Activated T-cell treated with anti-CD3 and anti-CD28 coated beads, Interleukin-2, amount 50 U/mL, for 24 hours (primary cell): Measurements from ENCODE around the gene CYTH3.
A peak's percentile ranks its signal among the peaks of the same experiment; 100 is the strongest.

Experiments
- DNase-seq: peaks from one replicate; pipeline ENCODE4 v3.0.0-alpha.2; 2020
- H3K27ac Mint-ChIP-seq: 2 replicates; pipeline ENCODE4 v1.8.0; 2020; ENCODE audit warnings: mild to moderate bottlenecking, mixed read lengths
- H3K27me3 Mint-ChIP-seq: 2 replicates; pipeline ENCODE4 v1.8.0; 2020; ENCODE audit warnings: mixed read lengths
- H3K36me3 Mint-ChIP-seq: 2 replicates; pipeline ENCODE4 v1.8.0; 2020; ENCODE audit warnings: low read depth, mixed read lengths
- H3K4me1 Mint-ChIP-seq: 2 replicates; pipeline ENCODE4 v1.8.0; 2020; ENCODE audit warnings: low read depth, mixed read lengths
- H3K4me3 Mint-ChIP-seq: 2 replicates; pipeline ENCODE4 v1.8.0; 2020; ENCODE audit warnings: mild to moderate bottlenecking, moderate library complexity, mixed read lengths
- H3K9me3 Mint-ChIP-seq: 2 replicates; pipeline ENCODE4 v1.8.0; 2020; ENCODE audit warnings: mixed read lengths

Gene CYTH3

DNA sequence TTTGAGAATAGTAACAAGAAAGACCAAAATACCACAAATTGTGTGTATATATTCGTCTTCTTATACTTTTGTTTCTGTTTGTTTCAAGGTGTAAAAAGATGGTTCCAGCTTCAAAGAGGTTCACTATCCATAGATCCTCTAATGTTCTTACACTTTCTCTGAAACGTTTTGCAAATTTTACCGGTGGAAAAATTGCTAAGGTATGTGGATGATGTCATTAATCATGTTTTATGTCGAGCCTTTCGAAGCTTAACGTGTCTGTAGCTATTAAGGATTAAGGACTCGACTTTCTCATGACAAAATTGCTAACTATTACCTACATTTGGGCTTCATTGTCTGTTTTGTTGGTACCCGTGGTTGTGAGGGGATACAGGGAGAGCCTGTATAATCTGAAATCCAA, 128.4 kb downstream of the CYTH3 start:
- peak overlapping the region; percentile 26 for H3K27ac Mint-ChIP-seq
- no peaks in the 10 kb centered on the region for H3K9me3 Mint-ChIP-seq
- peaks cover 92% of the 10 kb centered on the region for H3K36me3 Mint-ChIP-seq
- no peak overlapping the region for H3K4me3 Mint-ChIP-seq
- DNase-seq: no peak
- no peaks in the 10 kb centered on the region for H3K4me1 Mint-ChIP-seq
- H3K27me3 Mint-ChIP-seq: no peaks in the 10 kb centered on the region

DNA sequence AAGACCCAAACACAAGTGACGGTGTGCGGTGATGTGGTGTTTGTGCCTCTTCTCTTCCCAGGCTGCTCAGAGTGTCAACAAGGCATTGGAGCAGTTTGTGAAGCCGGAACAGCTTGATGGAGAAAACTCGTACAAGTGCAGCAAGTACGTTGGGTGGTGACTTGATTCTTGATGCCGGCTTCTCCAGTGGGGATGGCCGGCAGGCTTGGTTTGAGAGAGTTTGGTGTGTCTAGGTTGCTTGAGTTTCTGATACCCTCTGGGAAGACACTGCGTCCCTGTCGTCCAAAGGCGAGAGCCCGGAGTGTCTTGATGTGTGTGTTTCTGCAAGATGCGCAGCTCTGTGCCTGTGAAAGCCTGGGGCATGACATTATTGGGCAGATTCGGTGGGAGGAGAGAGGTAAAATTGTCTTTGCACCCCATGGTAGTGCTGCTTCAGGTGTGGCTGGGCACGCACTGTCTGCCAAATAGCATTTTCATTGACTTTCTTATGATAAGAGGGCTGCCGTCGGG, 129.5 kb downstream of the CYTH3 start:
- DNase-seq: no peak
- no peaks in the 10 kb centered on the region for H3K4me1 Mint-ChIP-seq
- H3K4me3 Mint-ChIP-seq: no peak overlapping the region
- no peaks in the 10 kb centered on the region for H3K27me3 Mint-ChIP-seq
- H3K27ac Mint-ChIP-seq: no peak overlapping the region
- H3K36me3 Mint-ChIP-seq: peaks cover 89% of the 10 kb centered on the region
- H3K9me3 Mint-ChIP-seq: no peaks in the 10 kb centered on the region

DNA sequence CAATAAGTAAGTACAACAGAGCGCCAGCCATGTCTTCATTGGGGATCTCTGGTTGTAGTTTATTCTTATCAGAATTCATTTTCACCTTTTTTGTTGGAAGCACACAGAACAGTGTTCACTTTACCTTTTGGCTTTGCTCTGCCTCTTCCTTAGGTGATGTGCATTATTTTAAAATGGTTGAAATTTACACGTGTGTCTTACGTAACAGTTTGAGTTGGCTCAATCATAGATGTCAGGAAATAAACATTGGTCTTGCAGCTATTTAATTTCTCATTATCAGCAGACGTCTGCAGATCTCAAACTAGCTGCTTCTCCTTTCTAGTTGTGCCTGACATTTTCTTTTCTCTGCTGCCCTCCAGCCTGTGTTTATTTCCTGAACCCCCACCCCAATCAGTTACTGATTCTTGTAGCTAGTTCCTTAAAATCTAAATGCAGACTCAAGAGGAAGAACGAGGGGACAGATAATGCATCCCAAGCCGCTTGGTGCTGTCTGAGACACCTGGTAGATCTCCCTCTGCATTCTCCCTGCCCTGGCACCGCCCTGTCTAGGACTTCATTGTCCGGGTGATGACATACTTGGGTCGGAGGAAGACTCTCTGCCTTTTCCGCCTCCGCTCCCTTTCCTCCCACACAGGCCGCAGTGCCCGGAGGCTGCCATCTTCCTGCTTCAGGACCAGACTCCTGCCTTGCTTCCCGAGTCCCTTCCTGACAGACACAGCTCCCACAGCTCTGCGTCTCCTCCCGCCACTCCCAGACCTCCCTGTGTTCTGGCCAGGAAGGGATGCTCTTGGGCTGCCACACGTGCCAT, 133.0 kb downstream of the CYTH3 start:
- H3K4me1 Mint-ChIP-seq: no peaks in the 10 kb centered on the region
- peaks cover 75% of the 10 kb centered on the region for H3K36me3 Mint-ChIP-seq
- no peaks in the 10 kb centered on the region for H3K9me3 Mint-ChIP-seq
- H3K27ac Mint-ChIP-seq: peak overlapping the region; percentile 15
- H3K4me3 Mint-ChIP-seq: no peak overlapping the region
- DNase-seq: no peak
- H3K27me3 Mint-ChIP-seq: no peaks in the 10 kb centered on the region

DNA sequence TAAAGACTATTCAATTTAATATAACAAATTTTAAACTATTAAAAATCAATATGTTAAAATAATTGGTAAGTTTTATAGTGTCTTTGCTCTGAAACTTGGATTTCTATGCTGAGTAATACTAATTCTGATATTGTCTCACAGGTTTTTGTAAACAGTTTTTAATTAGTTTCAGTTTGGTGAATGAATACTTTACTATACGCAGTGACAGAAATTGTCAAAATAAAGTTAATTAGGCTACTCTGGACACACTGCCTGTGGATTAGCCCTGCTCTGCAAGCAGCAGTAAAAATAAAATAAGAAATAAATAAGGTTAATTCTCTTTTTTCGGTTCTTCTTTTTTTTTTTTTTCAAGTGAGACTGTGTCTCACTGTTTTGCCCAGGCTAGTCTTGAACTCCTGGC, 135.9 kb downstream of the CYTH3 start:
- Mint-ChIP-seq H3K27me3 (no peaks in the 10 kb centered on the region), H3K27ac (no peak overlapping the region), H3K4me1 (no peaks in the 10 kb centered on the region), H3K9me3 (no peaks in the 10 kb centered on the region), H3K36me3 (peaks cover 76% of the 10 kb centered on the region), H3K4me3 (no peak overlapping the region)
- DNase-seq: no peak

DNA sequence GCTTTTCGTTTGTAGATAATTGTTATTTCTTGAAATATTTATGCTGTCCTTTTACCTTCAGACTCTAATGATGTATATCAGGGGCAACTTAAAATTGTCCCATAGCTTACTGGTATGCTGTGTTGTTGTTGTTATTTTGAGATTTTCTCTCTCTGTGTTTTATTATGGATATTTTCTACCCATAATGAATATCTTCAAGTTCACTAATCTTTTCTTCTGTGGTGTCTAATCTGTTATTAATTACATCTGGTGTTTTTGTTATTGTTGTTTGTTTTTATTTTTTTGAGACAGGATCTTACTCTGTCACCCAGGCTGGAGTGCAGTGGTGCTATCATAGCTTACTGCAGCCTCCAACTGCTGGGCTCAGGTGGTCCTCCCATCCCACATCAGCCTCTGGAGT, 139.2 kb downstream of the CYTH3 start:
- Mint-ChIP-seq H3K4me1 (no peaks in the 10 kb centered on the region), H3K9me3 (no peaks in the 10 kb centered on the region), H3K36me3 (peaks cover 75% of the 10 kb centered on the region), H3K4me3 (no peak overlapping the region), H3K27ac (no peak overlapping the region), H3K27me3 (no peaks in the 10 kb centered on the region)
- DNase-seq: no peak

DNA sequence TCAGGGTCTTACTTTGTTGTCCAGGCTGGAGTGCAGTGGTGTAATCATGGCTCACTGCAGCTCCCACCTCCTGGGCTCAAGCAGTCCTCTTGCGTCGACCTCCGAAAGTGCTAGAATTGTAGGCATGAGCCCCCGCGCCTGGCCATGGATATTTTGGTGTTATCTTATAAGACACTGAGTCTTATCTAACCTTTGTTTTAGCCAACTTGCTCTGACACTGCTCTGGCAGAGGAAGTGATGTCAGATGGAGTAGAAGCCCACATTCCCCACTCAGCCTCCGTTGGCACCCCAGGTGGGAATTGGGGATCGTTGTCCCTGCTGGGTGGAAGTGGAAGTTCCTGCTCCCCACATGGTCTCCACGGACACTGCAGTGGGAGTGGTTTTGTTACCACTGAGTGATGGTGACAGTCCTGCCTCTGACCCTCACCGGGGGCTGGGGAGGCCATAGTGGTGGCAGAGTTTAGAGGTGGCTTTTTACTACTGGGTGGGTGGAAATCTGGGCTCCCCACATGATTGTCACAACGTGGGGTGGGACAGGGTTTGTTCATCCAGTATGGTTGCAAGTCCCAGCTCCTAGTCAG, 142.3 kb downstream of the CYTH3 start:
- Mint-ChIP-seq H3K36me3 (peaks cover 87% of the 10 kb centered on the region), H3K27ac (no peak overlapping the region), H3K27me3 (no peaks in the 10 kb centered on the region), H3K4me3 (no peak overlapping the region), H3K4me1 (peaks cover 8% of the 10 kb centered on the region), H3K9me3 (no peaks in the 10 kb centered on the region)
- DNase-seq: no peak

DNA sequence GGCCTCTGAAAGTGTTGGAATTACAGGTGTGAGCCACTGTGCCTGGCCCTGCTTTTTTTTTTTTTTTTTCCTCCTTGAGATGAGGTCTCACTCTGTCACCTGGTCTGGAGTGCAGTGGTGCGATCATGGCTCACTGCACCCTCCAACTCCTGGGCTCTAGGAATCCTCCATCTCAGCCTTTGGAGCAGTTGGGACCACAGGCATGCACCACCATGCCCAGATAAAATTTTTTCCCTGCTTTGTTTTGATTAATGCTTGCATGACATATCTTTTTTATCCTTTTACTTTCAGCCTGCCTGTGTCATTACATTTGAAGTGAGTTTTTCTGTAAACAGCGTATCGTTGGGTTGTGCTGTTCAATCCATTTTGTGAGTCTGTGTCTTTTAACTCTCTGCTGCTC, 144.2 kb downstream of the CYTH3 start:
- H3K4me1 Mint-ChIP-seq: peaks cover 8% of the 10 kb centered on the region
- DNase-seq: no peak
- H3K9me3 Mint-ChIP-seq: no peaks in the 10 kb centered on the region
- H3K4me3 Mint-ChIP-seq: no peak overlapping the region
- peaks cover 82% of the 10 kb centered on the region for H3K36me3 Mint-ChIP-seq
- H3K27me3 Mint-ChIP-seq: no peaks in the 10 kb centered on the region
- peak overlapping the region; percentile 20 for H3K27ac Mint-ChIP-seq

DNA sequence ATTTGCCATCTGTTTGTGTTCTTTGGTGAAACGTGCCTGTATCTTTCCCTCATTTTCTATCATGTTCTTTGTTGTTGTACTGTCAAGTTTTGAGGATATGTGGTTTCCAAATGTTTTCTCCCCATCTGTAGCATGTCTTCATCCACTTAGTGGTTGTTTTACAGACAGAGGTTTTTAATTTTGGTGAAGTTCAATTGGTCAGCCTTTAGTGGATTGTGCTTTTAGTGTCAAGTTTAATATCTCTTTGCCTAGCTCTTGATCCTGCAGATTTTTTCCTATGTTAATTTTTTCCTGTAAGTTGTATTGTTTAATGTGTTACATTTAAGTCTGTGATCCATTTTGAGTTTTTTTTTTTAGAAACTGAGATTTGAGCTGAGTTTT, 145.3 kb downstream of the CYTH3 start:
- Mint-ChIP-seq H3K27ac (no peak overlapping the region), H3K36me3 (peaks cover 82% of the 10 kb centered on the region), H3K27me3 (no peaks in the 10 kb centered on the region), H3K4me1 (peaks cover 8% of the 10 kb centered on the region), H3K9me3 (peaks cover under 1% of the 10 kb centered on the region), H3K4me3 (no peak overlapping the region)
- DNase-seq: no peak

DNA sequence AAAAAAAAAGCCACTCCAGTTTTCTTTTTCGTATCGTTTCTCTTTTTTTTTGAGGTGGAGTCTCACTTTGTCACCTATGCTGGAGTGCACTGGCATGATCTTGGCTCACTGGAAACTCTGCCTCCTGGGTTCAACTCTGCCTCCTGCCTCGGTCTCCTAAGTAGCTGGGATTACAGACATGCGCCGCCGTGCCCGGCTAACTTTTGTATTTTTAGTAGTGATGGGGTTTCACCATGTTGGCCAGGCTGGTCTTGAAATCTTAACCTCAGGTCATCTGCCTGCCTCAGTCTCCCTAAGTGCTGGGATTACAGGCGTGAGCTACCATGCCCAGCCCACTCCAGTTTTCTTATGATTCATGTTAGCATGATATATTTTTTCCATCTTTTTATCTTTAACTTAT, 148.6 kb downstream of the CYTH3 start:
- no peak overlapping the region for H3K4me3 Mint-ChIP-seq
- H3K36me3 Mint-ChIP-seq: peaks cover 90% of the 10 kb centered on the region
- peaks cover 16% of the 10 kb centered on the region for H3K4me1 Mint-ChIP-seq
- DNase-seq: no peak
- H3K27me3 Mint-ChIP-seq: no peaks in the 10 kb centered on the region
- no peak overlapping the region for H3K27ac Mint-ChIP-seq
- peaks cover 12% of the 10 kb centered on the region for H3K9me3 Mint-ChIP-seq

DNA sequence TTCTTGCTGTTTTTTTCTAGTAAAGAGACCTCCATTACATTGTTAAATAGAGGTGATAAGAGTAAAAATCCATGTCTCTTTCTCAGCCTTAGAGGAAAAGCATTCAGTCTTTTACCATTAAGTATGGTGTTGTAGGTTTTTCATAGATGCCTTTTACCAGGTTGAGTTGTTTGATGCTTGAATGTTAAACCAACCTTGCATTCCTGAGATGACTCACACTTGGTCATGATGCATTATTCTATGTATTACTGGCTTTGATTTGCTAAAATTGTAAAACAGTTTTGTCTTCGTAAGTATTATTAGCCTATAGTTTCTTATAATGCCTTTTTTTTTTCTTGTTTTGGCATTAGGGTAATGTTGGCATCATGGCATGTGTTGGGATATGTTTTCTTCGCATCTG, 151.3 kb downstream of the CYTH3 start:
- Mint-ChIP-seq H3K4me3 (no peak overlapping the region), H3K36me3 (peaks cover 92% of the 10 kb centered on the region), H3K9me3 (peaks cover 12% of the 10 kb centered on the region), H3K4me1 (peaks cover 24% of the 10 kb centered on the region), H3K27me3 (no peaks in the 10 kb centered on the region), H3K27ac (no peak overlapping the region)
- DNase-seq: no peak

DNA sequence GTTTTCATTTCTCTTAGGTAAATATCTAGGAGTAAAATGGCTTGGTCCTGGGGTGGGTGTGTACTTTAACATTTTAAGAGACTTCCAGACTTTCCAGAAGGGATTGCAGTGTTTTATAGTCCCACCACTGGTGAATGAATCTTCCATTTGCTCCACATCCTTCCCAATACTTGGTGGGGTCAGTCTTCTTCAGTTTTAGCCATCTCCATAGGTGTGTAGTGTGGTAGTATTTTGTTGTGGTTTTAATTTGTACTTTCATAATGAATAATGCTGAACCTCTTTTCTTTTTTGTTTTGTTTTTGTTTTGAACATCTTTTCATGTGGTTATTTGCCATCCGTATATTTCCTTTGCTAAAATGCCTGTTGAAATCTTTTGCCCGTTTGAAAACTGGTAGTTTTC, 154.9 kb downstream of the CYTH3 start:
- Mint-ChIP-seq H3K9me3 (peaks cover 12% of the 10 kb centered on the region), H3K4me3 (no peak overlapping the region), H3K36me3 (peaks cover 98% of the 10 kb centered on the region), H3K4me1 (peaks cover 23% of the 10 kb centered on the region), H3K27me3 (no peaks in the 10 kb centered on the region), H3K27ac (peak overlapping the region; percentile 15)
- DNase-seq: no peak

DNA sequence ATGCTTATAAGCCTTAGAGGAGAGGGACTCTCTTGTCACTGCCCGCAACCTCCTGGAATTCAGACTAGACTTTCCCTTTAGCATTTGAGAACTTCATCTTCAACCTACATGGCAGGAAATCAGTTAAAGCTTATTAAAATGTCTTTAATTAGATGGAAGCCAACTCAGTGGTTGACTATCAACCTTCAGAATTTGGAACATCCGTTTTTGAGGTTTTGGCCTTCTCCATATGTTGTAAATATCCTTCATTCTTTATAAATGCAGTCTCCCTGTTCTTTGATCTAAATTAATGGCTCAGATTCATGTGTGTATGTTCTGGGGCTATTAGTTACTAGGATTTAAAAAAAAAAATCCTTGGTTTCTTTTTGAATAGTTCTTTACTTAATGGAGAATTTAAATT, 156.2 kb downstream of the CYTH3 start:
- Mint-ChIP-seq H3K27me3 (no peaks in the 10 kb centered on the region), H3K4me1 (peaks cover 21% of the 10 kb centered on the region), H3K4me3 (no peak overlapping the region), H3K36me3 (peaks cover 96% of the 10 kb centered on the region), H3K27ac (no peak overlapping the region), H3K9me3 (peaks cover 3% of the 10 kb centered on the region)
- no peak for DNase-seq
